GM18519 (cell line): ENCODE results near the gene PEX14.

Source experiments
- ATAC-seq: cut with Tn5 transposase; IDR thresholded peaks from one replicate; pipeline ENCODE4 v1.9.1; 2021; ENCODE audit warnings: mild to moderate bottlenecking, moderate library complexity; ENCODE audit not compliant: unreplicated experiment, low FRiP score

PEX14 gene

DNA sequence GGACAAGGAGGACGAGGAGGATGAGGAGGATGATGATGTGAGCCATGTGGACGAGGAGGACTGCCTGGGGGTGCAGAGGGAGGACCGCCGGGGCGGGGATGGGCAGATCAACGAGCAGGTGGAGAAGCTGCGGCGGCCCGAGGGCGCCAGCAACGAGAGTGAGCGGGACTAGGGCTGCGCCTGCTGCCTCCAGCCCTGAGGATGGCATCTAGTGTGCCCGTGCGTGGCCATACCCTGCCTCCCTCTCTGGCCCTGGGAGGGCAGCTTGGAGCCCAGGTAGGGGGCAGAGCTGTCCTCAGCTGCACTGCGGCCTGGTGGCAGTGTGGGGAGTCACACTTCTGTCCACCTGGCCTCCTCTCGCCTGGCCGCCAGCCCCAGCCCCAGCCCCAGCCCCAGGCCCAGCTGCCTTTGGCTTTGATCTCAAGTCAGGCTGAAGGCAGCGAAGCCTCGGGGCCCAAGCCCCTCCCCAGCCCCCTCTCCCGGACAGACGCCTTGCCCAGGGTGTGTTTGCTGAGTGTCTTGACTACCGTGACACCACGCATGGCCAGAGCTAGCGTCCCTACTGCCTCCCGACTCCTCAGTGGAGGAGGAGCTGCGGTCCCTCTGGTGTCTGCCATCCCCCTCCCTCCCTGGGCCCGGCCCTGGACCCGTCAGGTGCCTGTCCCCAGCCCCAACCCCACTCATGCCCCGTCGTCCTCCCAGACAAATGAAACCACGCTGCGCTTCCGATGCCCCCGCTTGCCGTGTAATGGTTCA, 155.2 kb downstream of the PEX14 start:
- no peak for ATAC-seq

DNA sequence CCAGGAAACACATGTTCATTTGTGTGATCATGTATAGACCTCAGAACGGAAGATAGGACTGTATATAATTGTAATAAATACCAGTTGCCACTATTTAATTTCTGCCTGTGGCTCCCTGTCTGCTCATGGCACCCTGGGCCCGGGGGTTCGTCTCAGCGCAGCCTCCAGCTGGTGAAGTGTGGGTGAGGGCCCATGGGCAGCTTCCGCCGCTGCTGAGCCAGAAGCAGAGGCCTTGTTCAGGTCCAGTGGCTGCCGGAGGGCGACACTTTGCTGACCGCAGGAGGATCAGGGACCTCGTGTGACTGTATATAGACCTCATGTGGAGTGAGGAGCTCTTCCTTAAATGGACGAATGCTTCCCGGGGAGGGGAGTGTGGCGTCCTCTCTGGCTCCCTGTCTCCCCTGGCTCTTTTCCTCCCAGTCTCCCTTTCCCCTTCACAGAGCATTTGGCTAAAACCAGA, 155.9 kb downstream of the PEX14 start:
- no peak for ATAC-seq

- no peak for ATAC-seq
Observed at GRCh38 chr1:10631121-10631810, 156.5 kb downstream of the PEX14 start.

GRCh38 chr1:10631811-10632593, 157.3 kb downstream of the PEX14 start:
- ATAC-seq = no peak

GRCh38 chr1:10632691-10633090, 157.9 kb downstream of the PEX14 start:
- ATAC-seq = no peak

GRCh38 chr1:10633416-10633815, 158.7 kb downstream of the PEX14 start:
- no peak for ATAC-seq

GRCh38 chr1:10634075-10634427, 159.3 kb downstream of the PEX14 start:
- no peak for ATAC-seq

DNA sequence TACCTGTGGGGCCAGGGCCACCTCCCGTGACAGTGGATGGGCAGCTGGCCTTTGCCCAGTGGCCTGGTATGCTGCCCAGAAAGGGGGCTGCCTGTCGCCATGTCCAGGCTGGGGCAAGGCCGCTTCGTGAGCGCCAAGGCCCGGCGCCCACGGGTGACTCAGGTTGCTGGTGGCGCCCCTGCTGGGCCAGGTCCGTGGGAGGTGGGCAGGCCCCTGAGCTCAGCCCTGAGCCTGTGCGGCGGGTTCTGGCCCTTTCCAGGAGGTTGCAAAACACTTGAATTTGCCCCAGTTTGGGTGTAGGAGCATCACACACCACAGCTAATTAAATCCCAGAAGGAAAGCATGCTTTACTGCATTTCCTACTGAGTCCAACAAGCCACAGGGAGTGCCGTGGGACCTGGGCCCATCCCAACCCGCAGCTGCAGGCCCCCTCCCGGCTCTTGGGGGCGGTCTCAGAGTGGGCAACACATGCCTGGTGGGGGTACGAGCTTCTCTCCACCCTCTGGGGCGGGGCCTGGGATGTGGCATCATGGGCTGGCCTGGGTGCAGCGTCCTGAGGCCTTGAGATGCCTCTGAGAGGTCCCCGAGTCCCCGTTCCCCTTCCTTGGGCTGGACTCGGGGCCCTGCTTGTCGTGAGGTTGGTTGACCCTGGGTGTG, 159.8 kb downstream of the PEX14 start:
- no peak for ATAC-seq

- no peak for ATAC-seq
Observed at GRCh38 chr1:10635085-10635896, 160.5 kb downstream of the PEX14 start.

DNA sequence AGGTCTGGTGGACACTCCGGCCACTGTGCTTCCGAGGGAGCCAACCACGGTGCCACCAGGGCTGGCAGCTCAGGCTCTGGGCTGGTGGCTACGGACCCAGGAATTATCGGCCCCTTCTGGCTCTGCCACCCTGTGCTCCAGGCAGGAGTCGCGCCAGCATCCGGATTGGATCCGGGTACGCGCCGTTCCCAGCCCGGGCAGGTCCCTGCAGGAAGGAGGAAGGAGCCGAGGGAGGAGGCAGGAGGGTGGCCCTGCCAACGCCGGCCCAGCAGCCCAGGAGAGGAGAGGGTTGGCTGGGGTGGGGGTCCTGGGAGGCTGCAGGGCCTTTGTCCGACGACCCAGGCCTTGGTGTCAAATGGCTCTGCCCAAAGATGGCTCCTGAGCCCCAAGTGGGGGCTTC, 161.2 kb downstream of the PEX14 start:
- no peak for ATAC-seq

- ATAC-seq = no peak
Observed at GRCh38 chr1:10637400-10637799, 162.7 kb downstream of the PEX14 start.

DNA sequence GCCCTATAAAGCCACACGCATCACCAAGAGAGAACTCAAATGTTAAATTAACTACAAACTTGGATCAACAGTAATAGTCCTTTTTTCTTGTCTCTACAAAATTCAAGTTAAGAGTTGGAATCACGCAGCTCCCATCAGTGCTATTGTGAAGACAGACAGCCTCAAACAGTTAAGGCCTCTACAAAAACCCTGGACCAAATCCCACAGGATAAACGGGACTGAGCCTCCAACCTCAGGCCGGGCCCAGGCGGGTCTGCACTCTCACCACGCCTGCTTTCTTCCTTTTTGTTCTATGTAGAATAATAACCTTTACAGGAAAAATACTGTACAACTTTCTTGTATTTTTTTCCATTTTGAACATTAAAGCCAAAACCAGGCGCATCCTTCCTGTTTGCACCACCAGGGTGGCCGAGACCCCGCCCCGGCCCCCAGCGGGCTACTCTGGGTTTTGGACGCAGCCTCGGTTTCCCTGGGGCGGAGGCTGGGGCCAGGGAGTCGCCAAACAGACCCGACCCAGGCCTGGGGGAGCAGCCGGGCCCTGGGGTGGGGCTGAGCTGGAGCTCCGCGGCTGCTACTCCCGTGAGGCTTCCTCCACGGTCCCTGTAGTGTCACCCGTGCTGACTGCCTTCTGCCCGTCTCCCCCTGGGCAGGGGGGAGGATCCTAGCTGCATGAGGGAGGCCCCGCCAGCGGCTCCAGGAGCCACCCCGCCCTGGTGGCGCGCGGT, 163.2 kb downstream of the PEX14 start:
- no peak for ATAC-seq

GRCh38 chr1:10638559-10639005, 163.8 kb downstream of the PEX14 start:
- no peak for ATAC-seq

DNA sequence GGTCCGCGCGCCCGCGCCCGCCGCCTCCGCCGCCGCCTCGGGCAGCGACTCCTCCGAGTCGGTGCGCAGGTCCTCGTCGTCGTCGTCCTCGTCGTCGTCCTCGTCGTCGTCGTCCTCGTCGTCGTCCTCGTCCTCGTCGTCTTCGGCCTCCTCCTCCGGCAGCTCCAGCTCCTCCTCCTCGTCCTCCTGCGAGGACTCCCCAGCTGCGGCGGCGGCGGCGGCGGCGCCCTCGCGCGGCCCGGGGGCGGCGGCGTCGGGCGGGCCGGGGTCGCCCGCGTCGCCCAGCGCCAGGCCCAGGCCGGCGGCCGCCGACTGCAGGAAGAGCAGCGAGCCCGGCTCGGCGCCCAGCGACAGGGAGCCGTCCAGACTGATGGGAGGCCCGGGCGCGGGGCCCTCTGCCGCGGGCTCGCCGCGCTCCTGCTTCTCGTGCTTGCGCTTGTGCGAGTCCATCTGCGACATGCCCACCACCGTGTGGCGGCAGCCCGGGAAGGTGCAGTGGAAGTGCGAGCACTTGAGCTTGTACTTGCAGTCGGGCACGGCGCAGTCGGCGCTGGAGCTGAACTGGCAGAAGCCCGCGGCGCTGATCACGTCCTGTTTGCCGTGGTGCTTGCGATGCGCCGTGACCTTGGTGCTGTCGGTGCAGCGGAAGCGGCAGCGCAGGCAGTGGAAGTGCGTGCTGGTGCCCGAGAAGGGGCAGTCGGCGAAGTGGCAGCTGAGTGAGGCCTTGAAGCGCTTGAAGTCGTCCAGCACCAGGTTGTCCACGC, 164.4 kb downstream of the PEX14 start:
- ATAC-seq = no peak

DNA sequence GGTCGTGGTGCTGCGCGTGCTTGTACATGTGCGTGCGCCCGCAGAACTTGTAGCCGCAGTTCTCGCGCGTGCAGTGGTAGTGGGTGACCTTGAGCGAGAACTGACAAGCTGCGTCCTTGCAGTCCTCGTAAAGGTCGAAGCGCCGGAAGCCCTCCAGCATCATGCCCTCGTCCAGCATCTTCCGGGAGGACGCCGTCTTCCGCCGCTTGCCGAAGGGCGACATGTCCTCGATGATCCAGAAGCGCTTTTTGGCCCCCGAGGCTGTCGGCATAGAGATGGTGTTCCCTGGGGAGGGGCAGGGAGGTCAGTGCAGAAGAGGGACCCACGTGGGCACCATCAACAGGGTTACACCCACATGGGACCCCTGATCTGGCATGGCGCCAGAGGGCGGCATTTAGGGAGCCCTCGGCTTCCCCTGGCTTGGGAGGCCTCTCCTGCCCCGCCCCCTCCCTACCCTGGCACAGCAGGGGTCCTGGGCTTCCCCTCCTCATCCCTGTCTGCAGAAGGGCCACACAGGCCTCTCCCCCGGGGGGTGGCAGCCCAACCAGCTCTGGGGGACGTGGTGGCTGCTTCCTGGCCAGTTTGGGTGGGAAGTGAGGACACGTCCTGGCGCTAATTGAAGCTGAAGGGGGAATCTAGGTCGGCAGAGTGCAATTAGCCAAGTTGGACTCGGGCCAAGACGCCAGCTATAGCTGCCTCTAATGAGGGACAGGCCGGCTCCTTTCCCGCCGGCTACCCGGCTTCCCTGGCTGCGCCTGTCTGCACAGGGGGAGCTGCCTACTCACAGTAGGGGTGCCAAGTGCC, 165.2 kb downstream of the PEX14 start:
- no peak for ATAC-seq

DNA sequence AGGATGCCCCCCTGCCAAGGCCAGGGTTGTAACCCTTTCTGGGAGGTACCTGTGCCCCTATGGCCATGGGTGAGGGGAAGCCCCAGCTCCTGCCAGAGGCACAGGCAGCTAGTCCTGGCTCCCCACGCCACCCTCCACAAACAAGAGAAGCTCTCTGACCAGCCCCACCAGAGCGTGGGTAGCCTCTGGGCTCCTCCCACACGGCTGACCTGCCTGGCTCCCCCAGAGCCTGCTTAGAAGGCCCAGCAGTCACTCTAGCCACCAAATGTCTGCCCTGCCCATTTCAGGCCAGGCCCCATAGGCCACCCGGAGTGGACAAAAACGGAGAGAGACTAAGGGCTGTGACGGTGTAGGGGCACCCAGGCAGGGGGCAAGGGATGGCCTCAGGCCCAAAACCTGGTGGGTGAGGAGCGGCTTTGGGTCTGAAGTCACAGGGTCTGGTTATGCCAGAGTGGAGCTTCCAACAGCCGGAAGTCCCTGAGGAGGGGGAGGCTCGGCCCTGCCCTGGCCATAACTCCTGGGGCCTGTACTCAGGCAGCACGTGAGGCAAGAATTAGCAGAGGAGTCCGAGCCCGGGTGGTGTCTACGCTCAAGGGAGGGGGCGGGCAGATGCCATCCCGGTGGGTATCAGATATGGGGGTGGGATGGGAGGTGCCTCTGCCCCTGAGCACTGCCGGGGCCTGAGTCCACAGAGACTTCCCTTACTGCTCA, 166.2 kb downstream of the PEX14 start:
- ATAC-seq = no peak

DNA sequence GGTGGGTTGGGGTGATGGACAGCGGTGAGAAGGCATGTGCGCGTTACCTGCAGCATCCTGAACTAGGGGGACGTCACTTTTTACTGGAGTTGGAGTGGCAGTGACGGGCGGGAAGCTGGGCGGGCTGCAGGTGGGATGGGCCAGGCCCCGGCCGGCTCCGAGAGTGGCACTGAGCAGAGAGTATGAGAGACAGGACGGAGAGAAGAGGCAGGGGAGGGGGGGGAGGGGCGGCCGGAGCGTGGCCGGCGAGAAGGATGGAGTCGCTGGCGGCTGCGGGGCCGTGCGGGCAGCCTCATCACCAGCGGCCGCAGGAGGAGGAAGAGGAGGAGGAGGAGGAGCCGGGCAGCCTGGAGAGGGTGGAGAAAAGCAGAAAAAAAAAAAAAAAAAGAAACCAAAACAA, 167.2 kb downstream of the PEX14 start:
- ATAC-seq = no peak
